ENCODE measurements around the gene AEBP2.

GRCh38 chr12:19482551-19483109 lies 43.3 kb downstream of the AEBP2 start:
- TF ChIP-seq CTCF (IDR thresholded peaks at IDR 0.05) (no peak), POLR2A (IDR thresholded peaks at IDR 0.05) (no peak)

Data from body of pancreas (tissue), 4 donors.